HepG2 (cell line): ENCODE measurements around the gene KCNH6. TPM values are rescaled to one million over a fixed set of nuclear protein-coding genes. Genes with fewer than 3 reads are reported as not detected.

Experiments
- KAT2B ChIP-seq: fragments of 150-350 bp; IDR thresholded peaks from 2 replicates; pipeline ENCODE4 v1.6.1; 2014; ENCODE audit warnings: low read depth, low read length, borderline replicate concordance
- THYN1 ChIP-seq: sonication (generic); formaldehyde crosslinking; IDR thresholded peaks from 2 replicates; pipeline ENCODE4 v1.8.1; 2023; ENCODE audit warnings: low read depth, mild to moderate bottlenecking, moderate library complexity, missing genetic modification reagents, borderline replicate concordance
- ZNF75D ChIP-seq: sonication (generic); formaldehyde crosslinking; IDR thresholded peaks from 2 replicates; pipeline ENCODE4 v1.8.1; 2023; ENCODE audit warnings: missing genetic modification reagents, mild to moderate bottlenecking, borderline replicate concordance
- polyA plus RNA-seq, 8 experiments: library from polyadenylated mRNA; depleted of rRNA in 3 of 8; stranded (reverse) in 7 of 8; unstranded in 1 of 8; fragments of >200 nt; fragmentation: Illumina TruSeq in 4 of 8; extraction: Trizol in 4 of 8; gene quantifications; 2 replicates each; pipeline versions ENCODE4 v1.2.1 to v1.2.3, GENCODE V29; 2011 to 2016; ENCODE audit warnings: low read depth in 4 of 8, missing spikeins in 1 of 8, mixed read lengths in 1 of 8; ENCODE audit not compliant: insufficient read depth in 1 of 8
- total RNA-seq, 5 experiments: library from RNA; depleted of rRNA; stranded (reverse); fragments of >200 nt; fragmentation: Illumina TruSeq; extraction: Trizol; gene quantifications; 2 replicates each; pipeline ENCODE4 v1.2.3, GENCODE V29; 2016; ENCODE audit warnings: low read depth in 1 of 5
- TF ChIP-seq, protein P1 (sequence below), 2 experiments: fragments of 450-650 bp in 1 of 2; sonication (generic) in 1 of 2; formaldehyde crosslinking in 1 of 2; IDR thresholded peaks; 2 replicates each; pipeline versions ENCODE4 v1.6.1 to v1.8.0; 2016 to 2022; ENCODE audit warnings: antibody characterized with exemption in 1 of 2, mild to moderate bottlenecking in 1 of 2, missing genetic modification reagents in 1 of 2
- TF ChIP-seq, protein P2 (sequence below): sonication (generic); formaldehyde crosslinking; IDR thresholded peaks from 2 replicates; pipeline ENCODE4 v1.4.0; 2020; ENCODE audit warnings: missing genetic modification reagents, mild to moderate bottlenecking, borderline replicate concordance
- TF ChIP-seq, protein P3 (sequence below): sonication (generic); formaldehyde crosslinking; IDR thresholded peaks from 2 replicates; pipeline ENCODE4 v1.4.0; 2020; ENCODE audit warnings: mild to moderate bottlenecking, missing genetic modification reagents, borderline replicate concordance
- TF ChIP-seq, protein P4 (sequence below): sonication (generic); formaldehyde crosslinking; IDR thresholded peaks from 2 replicates; pipeline ENCODE4 v1.9.0; 2021; ENCODE audit warnings: missing genetic modification reagents, borderline replicate concordance

The KCNH6 gene
- total and polyA plus RNA-seq, 2 of the 13 experiments (the other 11 are each of a cell fraction or from before 2014, with no cell fraction given), result 0.05 to 0.18 TPM

DNA sequence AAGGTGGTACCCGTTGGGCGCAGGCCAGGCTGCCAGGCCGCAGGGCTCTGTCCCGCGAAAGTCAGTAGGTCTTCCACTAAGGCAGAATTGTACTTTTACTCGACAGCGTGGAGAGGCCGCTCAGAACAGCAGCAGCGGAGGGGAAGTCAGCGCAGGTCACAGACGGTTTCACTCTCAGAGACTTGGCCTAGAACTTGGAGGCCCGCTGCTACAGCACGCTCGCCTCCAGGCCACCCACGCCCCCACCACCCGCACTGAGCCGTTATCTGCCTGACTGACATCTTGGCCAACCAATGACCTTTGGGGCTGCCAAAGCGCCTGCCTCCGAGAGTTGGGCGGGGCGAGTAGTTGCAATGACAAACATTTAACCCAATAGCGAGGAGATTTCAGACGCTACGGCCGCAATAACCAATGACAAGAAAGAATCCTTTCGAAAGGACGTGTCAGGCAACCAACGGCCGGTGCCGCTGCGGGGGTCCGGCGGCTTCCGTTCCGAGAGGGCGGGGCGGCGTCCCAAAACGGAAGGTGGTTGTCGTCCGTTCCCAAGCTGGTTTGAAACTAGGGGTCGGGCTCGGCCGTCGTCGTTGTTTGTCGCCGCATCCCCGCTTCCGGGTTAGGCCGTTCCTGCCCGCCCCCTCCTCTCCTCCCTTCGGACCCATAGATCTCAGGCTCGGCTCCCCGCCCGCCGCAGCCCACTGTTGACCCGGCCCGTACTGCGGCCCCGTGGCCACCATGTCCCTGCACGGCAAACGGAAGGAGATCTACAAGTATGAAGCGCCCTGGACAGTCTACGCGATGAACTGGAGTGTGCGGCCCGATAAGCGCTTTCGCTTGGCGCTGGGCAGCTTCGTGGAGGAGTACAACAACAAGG, 27.0 kb downstream of the KCNH6 start, which contains the start of gene DCAF7 (continued):
- TF ChIP-seq, protein P1, sequence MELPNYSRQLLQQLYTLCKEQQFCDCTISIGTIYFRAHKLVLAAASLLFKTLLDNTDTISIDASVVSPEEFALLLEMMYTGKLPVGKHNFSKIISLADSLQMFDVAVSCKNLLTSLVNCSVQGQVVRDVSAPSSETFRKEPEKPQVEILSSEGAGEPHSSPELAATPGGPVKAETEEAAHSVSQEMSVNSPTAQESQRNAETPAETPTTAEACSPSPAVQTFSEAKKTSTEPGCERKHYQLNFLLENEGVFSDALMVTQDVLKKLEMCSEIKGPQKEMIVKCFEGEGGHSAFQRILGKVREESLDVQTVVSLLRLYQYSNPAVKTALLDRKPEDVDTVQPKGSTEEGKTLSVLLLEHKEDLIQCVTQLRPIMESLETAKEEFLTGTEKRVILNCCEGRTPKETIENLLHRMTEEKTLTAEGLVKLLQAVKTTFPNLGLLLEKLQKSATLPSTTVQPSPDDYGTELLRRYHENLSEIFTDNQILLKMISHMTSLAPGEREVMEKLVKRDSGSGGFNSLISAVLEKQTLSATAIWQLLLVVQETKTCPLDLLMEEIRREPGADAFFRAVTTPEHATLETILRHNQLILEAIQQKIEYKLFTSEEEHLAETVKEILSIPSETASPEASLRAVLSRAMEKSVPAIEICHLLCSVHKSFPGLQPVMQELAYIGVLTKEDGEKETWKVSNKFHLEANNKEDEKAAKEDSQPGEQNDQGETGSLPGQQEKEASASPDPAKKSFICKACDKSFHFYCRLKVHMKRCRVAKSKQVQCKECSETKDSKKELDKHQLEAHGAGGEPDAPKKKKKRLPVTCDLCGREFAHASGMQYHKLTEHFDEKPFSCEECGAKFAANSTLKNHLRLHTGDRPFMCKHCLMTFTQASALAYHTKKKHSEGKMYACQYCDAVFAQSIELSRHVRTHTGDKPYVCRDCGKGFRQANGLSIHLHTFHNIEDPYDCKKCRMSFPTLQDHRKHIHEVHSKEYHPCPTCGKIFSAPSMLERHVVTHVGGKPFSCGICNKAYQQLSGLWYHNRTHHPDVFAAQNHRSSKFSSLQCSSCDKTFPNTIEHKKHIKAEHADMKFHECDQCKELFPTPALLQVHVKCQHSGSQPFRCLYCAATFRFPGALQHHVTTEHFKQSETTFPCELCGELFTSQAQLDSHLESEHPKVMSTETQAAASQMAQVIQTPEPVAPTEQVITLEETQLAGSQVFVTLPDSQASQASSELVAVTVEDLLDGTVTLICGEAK (IDR thresholded peaks at IDR 0.05), result peak; percentile 89
- TF ChIP-seq, protein P1 (CRISPR knock-in tag; IDR thresholded peaks at IDR 0.05), result no peak; the same call in 1 of the 2 replicates
- TF ChIP-seq, protein P2, sequence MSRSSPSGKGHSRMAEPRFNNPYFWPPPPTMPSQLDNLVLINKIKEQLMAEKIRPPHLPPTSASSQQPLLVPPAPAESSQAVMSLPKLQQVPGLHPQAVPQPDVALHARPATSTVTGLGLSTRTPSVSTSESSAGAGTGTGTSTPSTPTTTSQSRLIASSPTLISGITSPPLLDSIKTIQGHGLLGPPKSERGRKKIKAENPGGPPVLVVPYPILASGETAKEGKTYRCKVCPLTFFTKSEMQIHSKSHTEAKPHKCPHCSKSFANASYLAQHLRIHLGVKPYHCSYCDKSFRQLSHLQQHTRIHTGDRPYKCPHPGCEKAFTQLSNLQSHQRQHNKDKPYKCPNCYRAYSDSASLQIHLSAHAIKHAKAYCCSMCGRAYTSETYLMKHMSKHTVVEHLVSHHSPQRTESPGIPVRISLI (CRISPR knock-in tag), result peak; percentile 10; the same call in 1 of the 2 replicates
- TF ChIP-seq, protein P3, sequence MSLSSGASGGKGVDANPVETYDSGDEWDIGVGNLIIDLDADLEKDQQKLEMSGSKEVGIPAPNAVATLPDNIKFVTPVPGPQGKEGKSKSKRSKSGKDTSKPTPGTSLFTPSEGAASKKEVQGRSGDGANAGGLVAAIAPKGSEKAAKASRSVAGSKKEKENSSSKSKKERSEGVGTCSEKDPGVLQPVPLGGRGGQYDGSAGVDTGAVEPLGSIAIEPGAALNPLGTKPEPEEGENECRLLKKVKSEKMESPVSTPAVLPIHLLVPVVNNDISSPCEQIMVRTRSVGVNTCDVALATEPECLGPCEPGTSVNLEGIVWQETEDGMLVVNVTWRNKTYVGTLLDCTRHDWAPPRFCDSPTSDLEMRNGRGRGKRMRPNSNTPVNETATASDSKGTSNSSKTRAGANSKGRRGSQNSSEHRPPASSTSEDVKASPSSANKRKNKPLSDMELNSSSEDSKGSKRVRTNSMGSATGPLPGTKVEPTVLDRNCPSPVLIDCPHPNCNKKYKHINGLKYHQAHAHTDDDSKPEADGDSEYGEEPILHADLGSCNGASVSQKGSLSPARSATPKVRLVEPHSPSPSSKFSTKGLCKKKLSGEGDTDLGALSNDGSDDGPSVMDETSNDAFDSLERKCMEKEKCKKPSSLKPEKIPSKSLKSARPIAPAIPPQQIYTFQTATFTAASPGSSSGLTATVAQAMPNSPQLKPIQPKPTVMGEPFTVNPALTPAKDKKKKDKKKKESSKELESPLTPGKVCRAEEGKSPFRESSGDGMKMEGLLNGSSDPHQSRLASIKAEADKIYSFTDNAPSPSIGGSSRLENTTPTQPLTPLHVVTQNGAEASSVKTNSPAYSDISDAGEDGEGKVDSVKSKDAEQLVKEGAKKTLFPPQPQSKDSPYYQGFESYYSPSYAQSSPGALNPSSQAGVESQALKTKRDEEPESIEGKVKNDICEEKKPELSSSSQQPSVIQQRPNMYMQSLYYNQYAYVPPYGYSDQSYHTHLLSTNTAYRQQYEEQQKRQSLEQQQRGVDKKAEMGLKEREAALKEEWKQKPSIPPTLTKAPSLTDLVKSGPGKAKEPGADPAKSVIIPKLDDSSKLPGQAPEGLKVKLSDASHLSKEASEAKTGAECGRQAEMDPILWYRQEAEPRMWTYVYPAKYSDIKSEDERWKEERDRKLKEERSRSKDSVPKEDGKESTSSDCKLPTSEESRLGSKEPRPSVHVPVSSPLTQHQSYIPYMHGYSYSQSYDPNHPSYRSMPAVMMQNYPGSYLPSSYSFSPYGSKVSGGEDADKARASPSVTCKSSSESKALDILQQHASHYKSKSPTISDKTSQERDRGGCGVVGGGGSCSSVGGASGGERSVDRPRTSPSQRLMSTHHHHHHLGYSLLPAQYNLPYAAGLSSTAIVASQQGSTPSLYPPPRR (CRISPR knock-in tag), result peak; percentile 54
- TF ChIP-seq THYN1, result no peak
- TF ChIP-seq, protein P4, sequence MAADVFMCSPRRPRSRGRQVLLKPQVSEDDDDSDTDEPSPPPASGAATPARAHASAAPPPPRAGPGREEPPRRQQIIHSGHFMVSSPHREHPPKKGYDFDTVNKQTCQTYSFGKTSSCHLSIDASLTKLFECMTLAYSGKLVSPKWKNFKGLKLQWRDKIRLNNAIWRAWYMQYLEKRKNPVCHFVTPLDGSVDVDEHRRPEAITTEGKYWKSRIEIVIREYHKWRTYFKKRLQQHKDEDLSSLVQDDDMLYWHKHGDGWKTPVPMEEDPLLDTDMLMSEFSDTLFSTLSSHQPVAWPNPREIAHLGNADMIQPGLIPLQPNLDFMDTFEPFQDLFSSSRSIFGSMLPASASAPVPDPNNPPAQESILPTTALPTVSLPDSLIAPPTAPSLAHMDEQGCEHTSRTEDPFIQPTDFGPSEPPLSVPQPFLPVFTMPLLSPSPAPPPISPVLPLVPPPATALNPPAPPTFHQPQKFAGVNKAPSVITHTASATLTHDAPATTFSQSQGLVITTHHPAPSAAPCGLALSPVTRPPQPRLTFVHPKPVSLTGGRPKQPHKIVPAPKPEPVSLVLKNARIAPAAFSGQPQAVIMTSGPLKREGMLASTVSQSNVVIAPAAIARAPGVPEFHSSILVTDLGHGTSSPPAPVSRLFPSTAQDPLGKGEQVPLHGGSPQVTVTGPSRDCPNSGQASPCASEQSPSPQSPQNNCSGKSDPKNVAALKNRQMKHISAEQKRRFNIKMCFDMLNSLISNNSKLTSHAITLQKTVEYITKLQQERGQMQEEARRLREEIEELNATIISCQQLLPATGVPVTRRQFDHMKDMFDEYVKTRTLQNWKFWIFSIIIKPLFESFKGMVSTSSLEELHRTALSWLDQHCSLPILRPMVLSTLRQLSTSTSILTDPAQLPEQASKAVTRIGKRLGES (CRISPR knock-in tag), result no peak
- TF ChIP-seq KAT2B, result no peak
- TF ChIP-seq ZNF75D (CRISPR knock-in tag), result no peak
